A673 (cell line): Measurements from ENCODE around the gene HYAL2.

ENCODE experiments used
- EZH2 ChIP-seq: fragments of 200-600 bp; sonication (generic); IDR thresholded peaks from 2 replicates; pipeline ENCODE4 v1.6.1; 2017; ENCODE audit warnings: borderline replicate concordance, low read depth, mild to moderate bottlenecking, mixed read lengths, antibody characterized with exemption, low read length; ENCODE audit not compliant: poor library complexity, severe bottlenecking
- TF ChIP-seq, protein P1 (sequence below): fragments of 300-800, 200-600 bp; sonication (generic); conservative IDR thresholded peaks from 2 replicates; pipeline ENCODE4 v1.5.1; 2017; ENCODE audit warnings: low read depth, mild to moderate bottlenecking, antibody characterized with exemption, low read length, moderate library complexity, mixed read lengths

DNA sequence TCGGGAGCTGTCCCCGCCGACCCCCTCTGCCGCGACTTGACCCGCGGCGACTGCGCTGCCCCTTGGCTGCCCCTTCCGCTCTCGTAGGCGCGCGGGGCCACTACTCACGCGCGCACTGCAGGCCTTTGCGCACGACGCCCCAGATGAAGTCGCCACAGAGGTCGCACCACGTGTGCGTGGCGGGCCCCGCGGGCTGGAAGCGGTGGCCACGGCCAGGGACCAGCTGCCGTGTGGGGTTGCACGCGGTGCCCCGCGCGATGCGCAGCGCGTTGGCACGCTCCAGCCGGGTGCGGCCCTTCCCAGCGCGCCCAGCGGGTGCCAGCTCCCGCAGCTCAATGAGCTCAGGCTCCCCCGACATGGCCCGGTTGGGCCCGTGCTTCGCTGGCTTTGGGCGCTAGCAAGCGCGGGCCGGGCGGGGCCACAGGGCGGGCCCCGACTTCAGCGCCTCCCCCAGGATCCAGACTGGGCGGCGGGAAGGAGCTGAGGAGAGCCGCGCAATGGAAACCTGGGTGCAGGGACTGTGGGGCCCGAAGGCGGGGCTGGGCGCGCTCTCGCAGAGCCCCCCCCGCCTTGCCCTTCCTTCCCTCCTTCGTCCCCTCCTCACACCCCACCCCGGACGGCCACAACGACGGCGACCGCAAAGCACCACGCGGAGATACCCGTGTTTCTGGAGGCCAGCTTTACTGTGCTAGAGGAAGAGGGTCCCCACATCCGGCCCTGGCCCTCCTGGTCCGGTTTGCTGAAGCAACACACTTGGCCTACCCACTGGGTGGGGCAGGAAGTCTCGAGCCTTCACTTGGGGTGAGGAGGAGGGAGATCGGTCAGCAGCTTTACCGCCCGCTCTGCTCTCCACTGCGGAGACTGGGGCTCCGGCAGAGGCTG is 18.1 kb upstream of the HYAL2 start, which contains the start of gene RASSF1:
- TF ChIP-seq, protein P1, sequence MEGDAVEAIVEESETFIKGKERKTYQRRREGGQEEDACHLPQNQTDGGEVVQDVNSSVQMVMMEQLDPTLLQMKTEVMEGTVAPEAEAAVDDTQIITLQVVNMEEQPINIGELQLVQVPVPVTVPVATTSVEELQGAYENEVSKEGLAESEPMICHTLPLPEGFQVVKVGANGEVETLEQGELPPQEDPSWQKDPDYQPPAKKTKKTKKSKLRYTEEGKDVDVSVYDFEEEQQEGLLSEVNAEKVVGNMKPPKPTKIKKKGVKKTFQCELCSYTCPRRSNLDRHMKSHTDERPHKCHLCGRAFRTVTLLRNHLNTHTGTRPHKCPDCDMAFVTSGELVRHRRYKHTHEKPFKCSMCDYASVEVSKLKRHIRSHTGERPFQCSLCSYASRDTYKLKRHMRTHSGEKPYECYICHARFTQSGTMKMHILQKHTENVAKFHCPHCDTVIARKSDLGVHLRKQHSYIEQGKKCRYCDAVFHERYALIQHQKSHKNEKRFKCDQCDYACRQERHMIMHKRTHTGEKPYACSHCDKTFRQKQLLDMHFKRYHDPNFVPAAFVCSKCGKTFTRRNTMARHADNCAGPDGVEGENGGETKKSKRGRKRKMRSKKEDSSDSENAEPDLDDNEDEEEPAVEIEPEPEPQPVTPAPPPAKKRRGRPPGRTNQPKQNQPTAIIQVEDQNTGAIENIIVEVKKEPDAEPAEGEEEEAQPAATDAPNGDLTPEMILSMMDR: no peak
- TF ChIP-seq EZH2: no peak
